Measurements from ENCODE around the gene SRL. TPM values are rescaled to one million over a fixed set of nuclear protein-coding genes. Genes with fewer than 3 reads are reported as not detected.
"Not testable (repeated sequence)": the region's sequence is repeated elsewhere in the genome, so short reads cannot be mapped to it uniquely, and the experiment has no call there.

The SRL gene
- total RNA-seq, 1 experiment from 2014 or later: not detected

DNA sequence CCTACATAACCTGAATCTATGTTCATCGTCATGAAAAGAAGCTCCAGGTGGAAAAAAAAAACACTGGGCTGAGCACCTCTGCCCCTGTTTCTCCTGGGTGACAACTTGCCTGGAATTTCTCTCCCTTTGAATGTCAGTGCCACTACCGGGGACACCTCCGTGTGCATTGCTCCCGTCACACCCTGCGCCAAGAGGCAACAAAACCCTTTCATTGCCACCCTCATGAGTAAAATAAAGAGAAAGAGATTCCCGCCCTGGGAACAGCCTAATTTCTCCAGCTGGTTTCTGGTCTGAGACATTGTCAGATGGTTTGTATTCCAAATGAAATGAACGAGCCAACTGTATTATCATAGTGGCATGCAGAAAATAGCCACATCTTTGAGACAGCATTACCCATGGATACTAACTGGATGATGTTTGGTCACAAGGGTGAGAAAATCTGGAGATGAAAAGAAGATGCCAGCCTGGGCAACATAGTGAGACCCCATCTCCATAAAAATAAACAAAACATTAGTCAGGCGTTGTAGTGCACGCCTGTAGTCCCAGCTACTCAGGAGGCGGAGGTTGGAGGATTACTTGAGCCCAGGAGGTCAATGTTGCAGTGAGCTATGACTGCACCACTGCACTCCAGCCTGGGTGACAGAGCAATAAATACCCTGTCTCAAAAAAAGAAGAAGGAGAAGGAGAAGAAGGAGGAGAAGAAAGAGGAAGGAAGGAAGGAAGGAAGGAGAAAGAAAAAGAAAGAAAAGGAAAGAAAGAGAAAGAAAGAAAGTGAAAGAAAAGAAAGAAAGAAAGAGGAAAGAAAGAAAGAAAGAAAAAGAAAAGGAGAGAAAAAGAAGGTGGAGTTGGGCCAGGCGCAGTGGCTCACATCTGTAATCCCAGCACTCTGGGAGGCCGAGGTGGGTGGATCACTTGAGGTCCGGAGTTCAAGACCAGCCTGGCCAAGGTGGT lies 83.5 kb downstream of the SRL start:
- no peaks in the 10 kb centered on the region for H3K36me3 ChIP-seq (replicated peaks; ENCODE audit: control insufficient read depth, insufficient read depth, low read length)

DNA sequence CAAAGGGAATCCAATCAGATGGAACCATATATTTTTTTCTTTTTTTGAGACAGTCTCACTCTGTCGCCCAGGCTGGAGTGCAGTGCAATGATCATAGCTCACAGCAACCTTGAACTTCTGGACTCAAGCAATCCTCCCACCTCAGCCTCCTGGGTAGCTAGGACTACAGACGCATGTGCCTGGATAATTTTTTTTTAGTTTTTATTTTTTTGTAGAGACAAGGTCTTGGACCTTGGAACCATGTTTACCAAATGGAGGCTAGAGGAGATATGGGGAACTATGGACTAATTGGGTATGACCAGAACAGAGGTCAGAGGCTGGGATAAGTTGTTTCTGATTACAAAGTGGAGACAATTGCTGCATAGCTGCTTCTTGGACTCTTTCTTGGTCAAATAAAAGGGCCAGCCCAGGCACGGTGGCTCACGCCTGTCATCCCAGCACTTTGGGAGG lies 84.5 kb downstream of the SRL start:
- H3K36me3 ChIP-seq (replicated peaks; ENCODE audit: control insufficient read depth, insufficient read depth, low read length): no peaks in the 10 kb centered on the region

More for the DNA sequence above, 83.5 kb downstream of the SRL start:
- Histone ChIP-seq H3K27me3 (ENCODE audit: control insufficient read depth, insufficient read depth, low read length) (no peaks in the 10 kb centered on the region), H3K4me3 (ENCODE audit: insufficient read depth, low read depth, low read length) (no peak overlapping the region)
- DNase-seq: no peak

DNA sequence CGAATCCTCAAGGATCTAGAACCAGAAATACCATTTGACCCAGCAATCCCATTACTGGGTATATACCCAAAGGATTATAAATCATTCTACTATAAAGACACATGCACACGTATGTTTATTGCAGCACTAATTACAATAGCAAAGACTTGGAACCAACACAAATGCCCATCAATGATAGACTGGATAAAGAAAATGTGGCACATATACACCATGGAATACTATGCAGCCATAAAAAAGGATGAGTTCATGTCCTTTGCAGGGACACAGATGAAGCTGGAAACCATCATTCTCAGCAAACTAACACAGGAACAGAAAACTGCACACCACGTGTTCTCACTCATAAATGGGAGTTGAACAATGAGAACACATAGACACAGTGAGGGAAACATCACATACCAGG lies 85.4 kb downstream of the SRL start:
- not testable (repeated sequence) for H3K27me3 ChIP-seq (ENCODE audit: control insufficient read depth, insufficient read depth, low read length); H3K36me3 ChIP-seq (replicated peaks; ENCODE audit: control insufficient read depth, insufficient read depth, low read length); H3K4me3 ChIP-seq (ENCODE audit: insufficient read depth, low read depth, low read length); DNase-seq

More for the DNA sequence above, 84.5 kb downstream of the SRL start:
- no peaks in the 10 kb centered on the region for H3K27me3 ChIP-seq (ENCODE audit: control insufficient read depth, insufficient read depth, low read length)
- DNase-seq: no peak
- H3K4me3 ChIP-seq (ENCODE audit: insufficient read depth, low read depth, low read length): no peak overlapping the region

DNA sequence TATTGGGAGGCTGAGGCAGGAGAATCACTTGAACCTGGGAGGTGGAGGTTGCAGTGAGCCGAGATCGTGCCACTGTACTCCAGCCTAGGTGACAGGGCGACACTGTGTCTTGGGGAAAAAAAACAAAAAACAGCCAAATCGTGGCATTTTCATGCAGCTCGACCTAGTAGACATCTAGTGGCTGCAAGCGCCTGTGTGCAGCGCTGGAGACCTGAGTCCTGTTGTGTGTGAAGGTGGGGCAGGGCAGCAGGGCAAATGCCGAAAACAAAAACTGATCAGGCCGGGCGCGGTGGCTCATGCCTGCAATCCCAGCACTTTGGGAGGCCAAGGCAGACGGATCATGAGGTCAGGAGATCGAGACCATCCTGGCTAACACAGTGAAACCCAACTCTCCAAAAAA lies 88.5 kb downstream of the SRL start:
- H3K36me3 ChIP-seq (replicated peaks; ENCODE audit: control insufficient read depth, insufficient read depth, low read length); DNase-seq; H3K27me3 ChIP-seq (ENCODE audit: control insufficient read depth, insufficient read depth, low read length); H3K4me3 ChIP-seq (ENCODE audit: insufficient read depth, low read depth, low read length): not testable (repeated sequence)

DNA sequence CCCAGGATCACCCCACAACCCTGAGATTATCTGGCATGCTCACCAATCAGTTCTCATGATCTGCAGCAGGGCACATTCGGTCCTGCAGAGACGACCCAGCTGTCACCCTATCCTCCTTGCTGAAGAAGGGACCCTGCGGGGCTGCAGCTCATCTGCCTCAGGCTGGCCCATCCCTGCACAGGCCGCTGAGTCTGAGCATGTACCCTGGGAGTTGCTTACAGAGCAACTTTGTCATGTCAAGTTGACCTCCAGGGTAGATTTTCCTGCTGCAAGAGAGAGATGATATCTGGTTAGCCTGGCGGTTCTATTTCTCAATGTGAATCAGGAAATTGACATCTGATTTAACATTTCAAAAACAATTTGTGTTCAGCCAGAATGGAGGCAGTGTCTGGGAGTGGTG lies 89.6 kb downstream of the SRL start:
- Histone ChIP-seq H3K4me3 (ENCODE audit: insufficient read depth, low read depth, low read length) (no peak overlapping the region), H3K27me3 (ENCODE audit: control insufficient read depth, insufficient read depth, low read length) (no peaks in the 10 kb centered on the region), H3K36me3 (replicated peaks; ENCODE audit: control insufficient read depth, insufficient read depth, low read length) (no peaks in the 10 kb centered on the region)
- no peak for DNase-seq

DNA sequence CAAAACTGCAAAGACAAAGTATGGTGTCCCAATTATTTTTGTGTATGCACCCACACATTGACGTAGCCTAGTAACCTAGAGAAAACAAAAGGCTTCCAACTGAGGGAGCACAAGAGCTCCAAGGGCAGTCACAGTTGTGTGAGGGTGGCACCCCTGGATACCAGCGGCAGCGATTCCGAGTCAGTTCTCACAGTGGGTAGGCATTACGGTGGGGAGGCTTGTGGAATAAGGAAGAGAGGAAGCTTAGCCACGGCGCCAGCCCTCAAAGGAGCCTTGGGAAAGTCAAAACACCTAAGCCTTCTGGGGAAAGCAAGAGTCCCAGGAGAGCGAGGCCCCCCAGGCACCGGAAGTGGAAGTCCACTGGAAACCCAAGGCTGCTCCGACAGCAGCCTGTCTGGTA lies 94.6 kb downstream of the SRL start:
- no peaks in the 10 kb centered on the region for H3K27me3 ChIP-seq (ENCODE audit: control insufficient read depth, insufficient read depth, low read length)
- no peak for DNase-seq

DNA sequence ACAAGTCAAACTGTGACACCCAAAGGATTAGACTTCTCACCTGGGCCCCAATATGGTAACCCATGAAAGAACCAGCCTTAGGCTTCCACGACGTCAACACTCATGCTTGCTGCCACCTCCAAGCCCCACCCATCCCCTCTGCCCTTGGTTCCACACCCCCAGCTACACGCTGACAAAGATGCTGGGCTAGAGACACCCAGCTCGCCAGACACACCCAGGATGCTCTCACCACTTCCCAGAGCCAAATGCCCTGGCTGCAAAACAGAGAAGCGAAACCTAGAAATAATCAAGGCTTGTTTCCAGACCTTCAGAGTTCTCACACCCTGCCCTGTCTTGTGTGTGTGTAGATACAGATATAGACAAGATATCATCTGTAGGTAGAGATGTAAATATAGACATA lies 99.6 kb downstream of the SRL start:
- H3K36me3 ChIP-seq (replicated peaks; ENCODE audit: control insufficient read depth, insufficient read depth, low read length): no peaks in the 10 kb centered on the region
- no peaks in the 10 kb centered on the region for H3K27me3 ChIP-seq (ENCODE audit: control insufficient read depth, insufficient read depth, low read length)
- H3K4me3 ChIP-seq (ENCODE audit: insufficient read depth, low read depth, low read length): no peak overlapping the region
- no peak for DNase-seq

More for the DNA sequence above, 94.6 kb downstream of the SRL start:
- Histone ChIP-seq H3K36me3 (replicated peaks; ENCODE audit: control insufficient read depth, insufficient read depth, low read length) (no peaks in the 10 kb centered on the region), H3K4me3 (ENCODE audit: insufficient read depth, low read depth, low read length) (no peak overlapping the region)

DNA sequence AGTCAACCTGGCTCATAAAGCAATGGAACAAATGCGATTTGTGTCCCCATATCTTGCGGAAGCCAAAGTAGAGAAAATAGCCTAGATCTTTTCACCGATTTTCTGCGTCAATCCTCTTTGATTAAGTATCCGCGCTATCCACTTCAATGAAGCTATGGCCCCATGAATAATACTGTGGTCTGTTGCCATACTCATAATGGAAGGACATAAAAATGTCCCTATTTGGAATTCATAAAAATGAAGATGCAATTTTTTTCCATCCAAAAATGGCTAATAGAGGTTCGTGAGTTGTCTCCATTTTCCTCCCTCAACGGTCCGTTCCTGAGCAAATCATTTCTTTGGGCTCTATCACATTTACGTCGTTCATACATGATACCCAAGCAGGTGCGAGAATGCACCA lies 100.3 kb downstream of the SRL start:
- H3K36me3 ChIP-seq (replicated peaks; ENCODE audit: control insufficient read depth, insufficient read depth, low read length): no peaks in the 10 kb centered on the region
- no peak for DNase-seq
- no peak overlapping the region for H3K4me3 ChIP-seq (ENCODE audit: insufficient read depth, low read depth, low read length)
- no peaks in the 10 kb centered on the region for H3K27me3 ChIP-seq (ENCODE audit: control insufficient read depth, insufficient read depth, low read length)

DNA sequence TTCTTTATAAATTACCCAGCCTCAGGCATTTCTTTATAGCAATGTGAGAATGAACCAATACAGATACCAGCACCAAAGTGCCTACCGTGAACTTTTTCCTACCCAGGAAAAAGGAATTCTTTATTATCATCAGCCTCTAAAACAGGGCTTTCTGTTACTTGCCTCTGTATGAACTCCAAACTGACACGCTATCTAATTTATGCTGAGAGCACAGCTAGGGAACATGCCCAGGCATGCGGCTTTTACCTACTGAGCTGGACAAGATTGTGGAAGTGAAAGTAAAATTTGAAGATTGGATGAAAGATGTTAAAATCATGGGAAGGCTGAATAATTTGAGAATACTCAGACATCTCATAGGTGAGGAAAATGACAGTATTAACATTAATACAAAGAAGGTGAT lies 101.2 kb downstream of the SRL start:
- Histone ChIP-seq H3K36me3 (replicated peaks; ENCODE audit: control insufficient read depth, insufficient read depth, low read length) (no peaks in the 10 kb centered on the region), H3K27me3 (ENCODE audit: control insufficient read depth, insufficient read depth, low read length) (peaks cover 6% of the 10 kb centered on the region), H3K4me3 (ENCODE audit: insufficient read depth, low read depth, low read length) (no peak overlapping the region)
- no peak for DNase-seq

DNA sequence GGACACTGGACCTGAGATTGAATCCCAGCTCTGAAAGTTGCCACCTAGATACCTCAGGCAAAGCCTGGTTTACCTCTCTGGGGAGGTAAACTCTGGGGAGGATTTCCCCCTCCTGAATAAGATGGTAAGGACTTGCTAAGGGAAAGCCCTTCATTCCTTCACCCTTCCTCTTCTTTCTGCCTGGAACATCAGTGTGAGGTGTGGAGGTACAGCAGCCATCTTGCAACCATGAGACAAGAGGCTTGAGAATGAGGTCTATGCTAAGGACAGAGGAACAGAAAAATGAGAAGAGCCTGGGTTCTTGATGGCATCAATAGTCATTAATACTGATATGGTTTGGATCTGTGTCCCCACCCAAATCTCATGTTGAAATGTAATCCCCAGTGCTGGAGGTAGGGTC lies 101.9 kb downstream of the SRL start:
- Histone ChIP-seq H3K27me3 (ENCODE audit: control insufficient read depth, insufficient read depth, low read length) (peaks cover 6% of the 10 kb centered on the region), H3K36me3 (replicated peaks; ENCODE audit: control insufficient read depth, insufficient read depth, low read length) (no peaks in the 10 kb centered on the region), H3K4me3 (ENCODE audit: insufficient read depth, low read depth, low read length) (no peak overlapping the region)
- no peak for DNase-seq

Other genes starting within 250 kb of the SRL start
- gene ADCY9, start 125.6 kb downstream of the SRL start, total RNA-seq (2014; rRNA removed; shearing (Covaris generic)): 6.0 and 6.5 TPM in 2 replicates
- gene TFAP4, start 30.9 kb upstream of the SRL start, total RNA-seq (2014; rRNA removed; shearing (Covaris generic)): 34.7 and 45.0 TPM in 2 replicates
- 1.5 and 2.7 TPM in 2 replicates for gene GLIS2, start 74.0 kb upstream of the SRL start, total RNA-seq (2014; rRNA removed; shearing (Covaris generic))
- 92.3 and 115 TPM in 2 replicates for gene PAM16, start 109.2 kb upstream of the SRL start, total RNA-seq (2014; rRNA removed; shearing (Covaris generic))
- gene VASN, start 129.8 kb upstream of the SRL start, total RNA-seq (2014; rRNA removed; shearing (Covaris generic)): 3.7 and 4.6 TPM in 2 replicates
- 37.9 and 45.5 TPM in 2 replicates for gene CORO7, start 174.5 kb upstream of the SRL start, total RNA-seq (2014; rRNA removed; shearing (Covaris generic))
- gene DNAJA3, start 183.8 kb upstream of the SRL start, total RNA-seq (2014; rRNA removed; shearing (Covaris generic)): 85.5 and 87.8 TPM in 2 replicates
- gene NMRAL1, start 232.5 kb upstream of the SRL start, total RNA-seq (2014; rRNA removed; shearing (Covaris generic)): 85.4 and 102 TPM in 2 replicates
- 44.9 and 54.1 TPM in 2 replicates for gene HMOX2, start 234.3 kb upstream of the SRL start, total RNA-seq (2014; rRNA removed; shearing (Covaris generic))